Peyer's patch (tissue), 4 donors: ENCODE measurements around the gene PLA2G6. TPM values are rescaled to one million over a fixed set of nuclear protein-coding genes. Genes with fewer than 3 reads are reported as not detected.

ENCODE experiments used
- DNase-seq, 3 donors: peaks; one replicate each; pipeline ENCODE4 v3.0.0-alpha.2; 2017 to 2019
- H3K27ac ChIP-seq, 4 donors: fragments of 200-600 bp; sonication (generic); one replicate each; pipeline ENCODE4 v1.5.1; 2016 to 2019
- H3K27me3 ChIP-seq, 2 donors: fragments of 200-600 bp; sonication (generic); one replicate each; pipeline ENCODE4 v1.5.1; 2019
- H3K36me3 ChIP-seq, 3 donors: fragments of 200-600 bp; sonication (generic); one replicate each; pipeline ENCODE4 v1.5.1; 2016 to 2019
- H3K4me1 ChIP-seq, 4 donors: fragments of 200-600 bp; sonication (generic); one replicate each; pipeline ENCODE4 v1.5.1; 2016 to 2019
- H3K4me3 ChIP-seq, 4 donors: fragments of 200-600 bp; sonication (generic); 1 replicate in 3 of 4; 2 replicates in 1 of 4; pipeline ENCODE4 v1.5.1; 2016 to 2019; ENCODE audit warnings: mild to moderate bottlenecking in 1 of 4
- H3K9me3 ChIP-seq, 4 donors: fragments of 200-600 bp; sonication (generic); one replicate each; pipeline ENCODE4 v1.5.1; 2016 to 2019; ENCODE audit warnings: mild to moderate bottlenecking in 1 of 4
- POLR2A ChIP-seq, 2 donors: fragments of 450-650 bp; IDR thresholded peaks; one replicate each; pipeline ENCODE4 v1.5.1; 2017; ENCODE audit warnings: antibody characterized with exemption in 2 of 2, mild to moderate bottlenecking in 2 of 2, moderate library complexity in 2 of 2
- total RNA-seq, 4 donors: library from RNA; depleted of rRNA; stranded (reverse); fragments of >200 nt; gene quantifications; one replicate each; pipeline ENCODE4 v1.1.0, GENCODE V29; 2016
- TF ChIP-seq, protein P1 (sequence below), 6 experiments: fragments of 450-650 bp in 4 of 6; fragments of 200-600 bp in 2 of 6; sonication (generic) in 1 of 6; IDR thresholded peaks; one replicate each; pipeline ENCODE4 v1.5.1; 2017 to 2019; ENCODE audit warnings: antibody characterized with exemption in 6 of 6, mild to moderate bottlenecking in 3 of 6, moderate library complexity in 1 of 6

The PLA2G6 gene
- total RNA-seq, 4 donors from 2014 or later: 19.3 to 102 (median 60.6) TPM

DNA sequence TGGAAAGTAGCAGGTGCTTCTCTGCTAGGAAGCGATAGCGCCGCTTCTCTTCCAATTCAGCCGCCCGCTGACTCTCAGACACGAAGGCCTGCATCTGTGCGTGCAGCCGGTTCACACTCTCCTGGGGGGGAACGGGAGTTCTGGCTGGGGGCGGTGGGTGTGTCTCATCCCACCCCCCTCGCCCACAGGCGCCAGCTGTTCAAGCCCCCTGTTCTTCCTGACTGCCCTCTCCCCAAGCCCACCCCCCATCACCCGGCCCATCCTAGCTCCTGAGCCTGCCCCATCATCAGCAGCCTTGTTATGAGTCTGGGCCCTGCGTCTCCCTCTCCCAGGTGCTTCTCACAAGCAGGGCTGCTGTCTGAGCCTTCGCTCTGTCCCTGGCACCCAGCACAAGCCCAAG lies 84.6 kb downstream of the PLA2G6 start:
- TF ChIP-seq POLR2A (IDR thresholded peaks at IDR 0.05): no peak
- TF ChIP-seq, protein P1, sequence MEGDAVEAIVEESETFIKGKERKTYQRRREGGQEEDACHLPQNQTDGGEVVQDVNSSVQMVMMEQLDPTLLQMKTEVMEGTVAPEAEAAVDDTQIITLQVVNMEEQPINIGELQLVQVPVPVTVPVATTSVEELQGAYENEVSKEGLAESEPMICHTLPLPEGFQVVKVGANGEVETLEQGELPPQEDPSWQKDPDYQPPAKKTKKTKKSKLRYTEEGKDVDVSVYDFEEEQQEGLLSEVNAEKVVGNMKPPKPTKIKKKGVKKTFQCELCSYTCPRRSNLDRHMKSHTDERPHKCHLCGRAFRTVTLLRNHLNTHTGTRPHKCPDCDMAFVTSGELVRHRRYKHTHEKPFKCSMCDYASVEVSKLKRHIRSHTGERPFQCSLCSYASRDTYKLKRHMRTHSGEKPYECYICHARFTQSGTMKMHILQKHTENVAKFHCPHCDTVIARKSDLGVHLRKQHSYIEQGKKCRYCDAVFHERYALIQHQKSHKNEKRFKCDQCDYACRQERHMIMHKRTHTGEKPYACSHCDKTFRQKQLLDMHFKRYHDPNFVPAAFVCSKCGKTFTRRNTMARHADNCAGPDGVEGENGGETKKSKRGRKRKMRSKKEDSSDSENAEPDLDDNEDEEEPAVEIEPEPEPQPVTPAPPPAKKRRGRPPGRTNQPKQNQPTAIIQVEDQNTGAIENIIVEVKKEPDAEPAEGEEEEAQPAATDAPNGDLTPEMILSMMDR (IDR thresholded peaks at IDR 0.05): no peak
- Histone ChIP-seq H3K4me1 (peaks cover 0 to 7% (median 0%) of the 10 kb centered on the region in 4 donors), H3K36me3 (peaks cover 0 to 68% (median 0%) of the 10 kb centered on the region in 3 donors), H3K4me3 (no peak overlapping the region), H3K27me3 (no peaks in the 10 kb centered on the region), H3K27ac (no peak overlapping the region), H3K9me3 (no peaks in the 10 kb centered on the region)
- DNase-seq: no peak

DNA sequence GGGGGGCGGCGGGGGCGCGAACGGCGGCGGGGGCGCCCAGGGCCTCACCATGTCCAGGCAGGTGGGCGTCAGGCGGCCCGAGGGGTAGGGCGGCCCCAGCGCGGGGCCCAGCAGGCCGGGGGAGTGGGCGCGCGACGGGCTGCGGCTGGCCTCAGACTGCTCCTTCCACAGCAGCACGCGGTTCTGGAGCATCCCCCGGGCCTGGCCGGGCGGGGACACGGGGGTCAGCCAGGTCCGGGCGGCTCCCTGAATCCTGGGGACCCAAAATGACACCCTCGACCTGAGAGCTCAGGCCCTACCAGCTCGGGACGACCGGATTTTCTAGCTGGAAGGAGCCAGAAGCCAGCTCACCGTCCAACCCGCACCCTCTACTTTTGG lies 92.2 kb downstream of the PLA2G6 start:
- Histone ChIP-seq H3K27ac (no peak overlapping the region), H3K36me3 (peaks cover 0 to 74% (median 0%) of the 10 kb centered on the region in 3 donors), H3K27me3 (no peaks in the 10 kb centered on the region), H3K4me3 (no peak overlapping the region), H3K4me1 (peaks cover 0 to 8% (median 2%) of the 10 kb centered on the region in 4 donors), H3K9me3 (peaks cover 0 to 5% (median 0%) of the 10 kb centered on the region in 4 donors)
- no peak for TF ChIP-seq POLR2A (IDR thresholded peaks at IDR 0.05)
- TF ChIP-seq, protein P1 (IDR thresholded peaks at IDR 0.05): no peak
- DNase-seq: no peak

DNA sequence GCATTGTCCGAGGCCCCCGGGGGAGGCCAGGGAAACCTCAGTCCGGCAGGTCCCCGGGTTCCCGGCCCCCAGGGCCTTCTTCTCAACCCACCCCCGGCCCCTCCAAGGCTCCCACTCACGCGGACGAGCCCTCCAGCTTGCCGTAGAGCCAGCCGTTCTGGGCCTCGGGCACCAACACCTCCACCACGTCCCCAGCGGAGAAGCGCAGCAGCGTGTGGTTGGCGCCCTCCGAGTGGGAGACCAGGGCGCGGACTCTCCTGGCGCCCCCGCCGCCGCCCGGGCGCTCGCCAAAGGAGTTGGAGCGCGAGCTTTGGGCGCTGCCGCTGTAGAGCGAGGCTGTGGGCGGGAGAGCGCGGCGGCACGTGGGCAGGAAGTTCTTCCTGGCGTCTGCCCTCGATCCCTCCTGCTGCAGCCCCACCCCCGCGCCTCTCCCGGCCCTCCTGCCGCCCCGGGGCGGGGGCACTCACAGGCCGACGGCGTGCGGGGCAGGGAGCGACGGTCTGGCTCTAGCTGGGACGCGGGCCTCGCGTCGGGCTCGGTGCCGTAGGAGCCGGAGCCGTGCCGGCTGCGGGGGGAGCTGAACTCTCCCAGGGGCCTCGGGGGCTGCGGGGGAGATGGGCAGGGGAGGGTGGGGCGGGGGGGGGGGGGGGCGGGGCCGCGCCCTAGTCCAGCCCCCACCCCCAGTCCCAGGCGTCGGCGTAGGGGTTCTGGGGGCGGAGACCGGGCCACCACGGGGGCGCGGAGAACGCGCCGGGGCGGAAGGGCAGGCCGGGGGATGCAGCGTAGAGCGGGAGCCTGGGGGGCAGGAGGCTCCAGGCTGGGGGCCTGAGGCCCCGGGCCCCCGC lies 92.8 kb downstream of the PLA2G6 start:
- no peak for DNase-seq
- Histone ChIP-seq H3K9me3 (peaks cover 0 to 5% (median 0%) of the 10 kb centered on the region in 4 donors), H3K36me3 (peaks cover 0 to 67% (median 0%) of the 10 kb centered on the region in 3 donors), H3K27me3 (no peaks in the 10 kb centered on the region), H3K27ac (no peak overlapping the region), H3K4me3 (peak overlapping the region in 2 of 4 donors; percentile 9 to 28), H3K4me1 (peaks cover 0 to 8% (median 2%) of the 10 kb centered on the region in 4 donors)
- TF ChIP-seq, protein P1 (IDR thresholded peaks at IDR 0.05): no peak
- no peak for TF ChIP-seq POLR2A (IDR thresholded peaks at IDR 0.05)

DNA sequence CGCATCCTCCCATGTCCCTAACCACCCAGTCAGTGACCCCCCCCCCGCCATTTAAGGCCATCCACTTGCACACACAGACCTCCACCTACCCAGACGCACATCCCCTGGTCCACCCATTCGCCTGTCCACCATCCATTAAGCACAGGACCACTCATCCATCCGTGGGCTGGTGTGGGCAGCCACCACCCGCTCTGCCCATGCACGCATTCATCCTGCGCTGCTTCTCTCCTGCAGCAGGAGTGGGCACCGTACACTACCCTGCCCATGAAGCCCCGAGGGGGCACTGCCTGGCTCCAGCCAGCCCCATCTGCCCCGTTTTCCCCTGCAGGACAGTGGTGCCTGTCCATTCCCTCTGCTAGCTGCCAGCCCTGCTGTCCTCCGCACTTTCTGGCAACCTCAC lies 93.8 kb downstream of the PLA2G6 start:
- TF ChIP-seq, protein P1 (IDR thresholded peaks at IDR 0.05): no peak
- no peak for TF ChIP-seq POLR2A (IDR thresholded peaks at IDR 0.05)
- peaks cover 0 to 5% (median 0%) of the 10 kb centered on the region in 4 donors for H3K9me3 ChIP-seq
- peaks cover 0 to 11% (median 2%) of the 10 kb centered on the region in 4 donors for H3K4me1 ChIP-seq
- H3K27me3 ChIP-seq: no peaks in the 10 kb centered on the region
- H3K4me3 ChIP-seq: no peak overlapping the region
- no peak for DNase-seq
- no peak overlapping the region for H3K27ac ChIP-seq
- peaks cover 0 to 58% (median 0%) of the 10 kb centered on the region in 3 donors for H3K36me3 ChIP-seq

DNA sequence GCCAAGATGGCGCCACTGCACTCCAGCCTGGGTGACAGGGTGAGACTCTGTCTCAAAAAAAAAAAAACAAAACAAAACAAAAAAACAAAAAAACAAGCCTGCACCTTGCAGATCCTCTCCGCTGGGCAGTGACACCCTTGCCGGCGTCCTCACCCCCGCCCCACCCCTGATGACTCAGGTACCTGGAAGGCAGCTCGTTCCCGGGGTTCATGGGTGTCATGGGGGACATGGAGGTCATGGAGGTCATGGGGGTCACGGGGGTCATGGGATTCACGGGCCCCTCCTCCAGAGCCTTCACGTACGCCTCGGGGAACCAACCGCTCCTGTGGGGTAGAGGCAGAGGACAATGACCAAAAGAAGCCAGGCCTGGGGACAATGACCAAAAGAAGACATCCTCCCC lies 94.7 kb downstream of the PLA2G6 start:
- Histone ChIP-seq H3K9me3 (peaks cover 0 to 5% (median 0%) of the 10 kb centered on the region in 4 donors), H3K27ac (no peak overlapping the region), H3K4me1 (peaks cover 0 to 20% (median 5%) of the 10 kb centered on the region in 4 donors), H3K27me3 (peaks cover 0 to 8% of the 10 kb centered on the region in 2 donors), H3K36me3 (peaks cover 0 to 51% (median 0%) of the 10 kb centered on the region in 3 donors), H3K4me3 (no peak overlapping the region)
- TF ChIP-seq, protein P1 (IDR thresholded peaks at IDR 0.05): no peak
- no peak for TF ChIP-seq POLR2A (IDR thresholded peaks at IDR 0.05)
- no peak for DNase-seq
